ENCODE results near the gene MVP.

GRCh38 chr16:29868396-29869009, 48.2 kb downstream of the MVP start:
- TF ChIP-seq POLR2A (IDR thresholded peaks at IDR 0.05; ENCODE audit: low read length) (no peak), GATA1 (IDR thresholded peaks at IDR 0.05; ENCODE audit: low read depth, low read length) (no peak)
